Measurements from ENCODE around the gene GCFC2. TPM values are rescaled to one million over a fixed set of nuclear protein-coding genes. Genes with fewer than 3 reads are reported as not detected.

GCFC2 gene
- total and polyA plus RNA-seq, 9 of the 15 experiments (the other 6 are each of a cell fraction or from before 2014, with no cell fraction given), result 10.5 to 40.6 (median 23.0) TPM

DNA sequence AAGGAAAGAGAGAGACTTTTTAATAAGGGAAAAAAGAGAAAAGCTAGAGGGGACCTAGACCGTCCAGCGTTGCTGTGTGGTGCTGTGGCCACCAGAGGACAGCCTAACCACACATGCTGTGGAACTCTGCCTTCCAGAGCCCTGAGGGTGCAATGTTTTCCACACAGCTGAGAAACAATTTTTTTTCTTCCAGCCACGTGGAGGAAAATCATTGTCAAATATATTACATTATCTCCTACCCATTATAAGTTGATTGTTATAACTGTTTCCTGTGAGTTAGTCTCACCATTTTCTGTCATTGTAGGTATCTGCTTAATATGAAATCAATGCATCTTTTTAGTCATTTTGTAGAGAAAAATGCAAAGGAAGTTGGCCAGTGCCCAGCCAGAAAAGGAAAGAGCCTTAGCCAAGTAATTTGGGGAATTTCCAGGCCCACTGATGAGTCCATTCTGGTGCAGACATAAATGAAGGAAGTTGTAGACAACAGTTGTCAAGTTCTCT is 70.0 kb downstream of the GCFC2 start:
- in situ Hi-C loops (cut with MboI), result loop anchor here (25.0 kb wide), 1 partner anchor 947 kb away; no protein-coding TSS in a partner anchor
- CTCF ChIA-PET (ENCODE audit: low intra/inter-chr PET ratio), result interaction anchor here (0.6 to 2.3 kb wide), 4 partner anchors 36 to 823 kb away, joined by 3 to 14 read pairs (median 4); no protein-coding TSS in a partner anchor
- Histone ChIP-seq H3K79me2 (ENCODE audit: control insufficient read depth, insufficient read depth, low read length) (no peaks in the 10 kb centered on the region), H3K4me3 (no peak overlapping the region), H3K9me1 (ENCODE audit: control insufficient read depth, insufficient read depth, low read length) (no peaks in the 10 kb centered on the region), H3K9me3 (replicated peaks; ENCODE audit: control insufficient read depth, insufficient read depth, low read depth, low read length) (no peaks in the 10 kb centered on the region), H2AFZ (ENCODE audit: low read depth, low read length) (peak overlapping the region; percentile 46; the same call in 1 of the 2 replicates), H3K27ac (ENCODE audit: extremely low read depth, low read depth, low read length) (no peak overlapping the region), H3K36me3 (ENCODE audit: control insufficient read depth, insufficient read depth, low read length) (no peaks in the 10 kb centered on the region), H3K4me2 (ENCODE audit: insufficient read depth, low read length) (no peak overlapping the region), H3K9ac (ENCODE audit: insufficient read depth in 1 of 2, low read depth in 2 of 2, low read length in 2 of 2) (no peak overlapping the region), H3K27me3 (ENCODE audit: control insufficient read depth in 2 of 2, insufficient read depth in 2 of 2, low read length in 2 of 2) (peaks cover 2 to 5% of the 10 kb centered on the region in 2 experiments; a peak in 2 of 5 replicates), H4K20me1 (replicated peaks; ENCODE audit: control insufficient read depth, insufficient read depth, low read length) (no peaks in the 10 kb centered on the region), H3K4me1 (replicated peaks in 1 of 2; ENCODE audit: control insufficient read depth in 2 of 2, insufficient read depth in 2 of 2, low read length in 2 of 2) (no peaks in the 10 kb centered on the region)
- no TSS peak for BruUV-seq (replicated peaks)
- DNase-seq (ENCODE audit: extremely low read depth in 1 of 4, low spot score in 3 of 4), result peak; percentile 65 to 69 (median 66)
- POLR2A ChIA-PET, result interaction anchor here (1.5 kb wide), 1 partner anchor 70 kb away, joined by 5 read pairs; the partner anchor contains the start of gene GCFC2
- WGBS (ENCODE audit: insufficient coverage, low coverage, missing lambda C conversion rate), result 0% methylated on average over 3 of the region's 3 CpGs
- peak; percentile 93 for FAIRE-seq
- ATAC-seq, result peak; percentile 99
- intact Hi-C loops (cut with micrococcal nuclease), result loop anchor here (1.0 to 5.0 kb wide), 3 partner anchors 37 to 957 kb away; no protein-coding TSS in a partner anchor
- TF ChIP-seq, protein P1, sequence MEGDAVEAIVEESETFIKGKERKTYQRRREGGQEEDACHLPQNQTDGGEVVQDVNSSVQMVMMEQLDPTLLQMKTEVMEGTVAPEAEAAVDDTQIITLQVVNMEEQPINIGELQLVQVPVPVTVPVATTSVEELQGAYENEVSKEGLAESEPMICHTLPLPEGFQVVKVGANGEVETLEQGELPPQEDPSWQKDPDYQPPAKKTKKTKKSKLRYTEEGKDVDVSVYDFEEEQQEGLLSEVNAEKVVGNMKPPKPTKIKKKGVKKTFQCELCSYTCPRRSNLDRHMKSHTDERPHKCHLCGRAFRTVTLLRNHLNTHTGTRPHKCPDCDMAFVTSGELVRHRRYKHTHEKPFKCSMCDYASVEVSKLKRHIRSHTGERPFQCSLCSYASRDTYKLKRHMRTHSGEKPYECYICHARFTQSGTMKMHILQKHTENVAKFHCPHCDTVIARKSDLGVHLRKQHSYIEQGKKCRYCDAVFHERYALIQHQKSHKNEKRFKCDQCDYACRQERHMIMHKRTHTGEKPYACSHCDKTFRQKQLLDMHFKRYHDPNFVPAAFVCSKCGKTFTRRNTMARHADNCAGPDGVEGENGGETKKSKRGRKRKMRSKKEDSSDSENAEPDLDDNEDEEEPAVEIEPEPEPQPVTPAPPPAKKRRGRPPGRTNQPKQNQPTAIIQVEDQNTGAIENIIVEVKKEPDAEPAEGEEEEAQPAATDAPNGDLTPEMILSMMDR (IDR thresholded peaks at IDR 0.05 in 2 of 3, conservative IDR thresholded peaks at IDR 0.05 in 1 of 3; ENCODE audit: insufficient read depth in 2 of 3, low read depth in 1 of 3, low read length in 3 of 3), result peak; percentile 94 to 98 (median 97)
- TF ChIP-seq ZC3H8 (IDR thresholded peaks at IDR 0.05) (no peak), DPF2 (IDR thresholded peaks at IDR 0.05) (no peak), ARID2 (IDR thresholded peaks at IDR 0.05) (peak; percentile 81), FUS (optimal IDR thresholded peaks at IDR 0.05; ENCODE audit: low read depth, low read length) (no peak), NCOA6 (IDR thresholded peaks at IDR 0.05) (no peak), ZNF197 (CRISPR knock-in tag; IDR thresholded peaks at IDR 0.05; ENCODE audit: low read depth) (no peak), BCL6 (CRISPR knock-in tag; IDR thresholded peaks at IDR 0.05) (no peak)
- TF ChIP-seq, protein P2, sequence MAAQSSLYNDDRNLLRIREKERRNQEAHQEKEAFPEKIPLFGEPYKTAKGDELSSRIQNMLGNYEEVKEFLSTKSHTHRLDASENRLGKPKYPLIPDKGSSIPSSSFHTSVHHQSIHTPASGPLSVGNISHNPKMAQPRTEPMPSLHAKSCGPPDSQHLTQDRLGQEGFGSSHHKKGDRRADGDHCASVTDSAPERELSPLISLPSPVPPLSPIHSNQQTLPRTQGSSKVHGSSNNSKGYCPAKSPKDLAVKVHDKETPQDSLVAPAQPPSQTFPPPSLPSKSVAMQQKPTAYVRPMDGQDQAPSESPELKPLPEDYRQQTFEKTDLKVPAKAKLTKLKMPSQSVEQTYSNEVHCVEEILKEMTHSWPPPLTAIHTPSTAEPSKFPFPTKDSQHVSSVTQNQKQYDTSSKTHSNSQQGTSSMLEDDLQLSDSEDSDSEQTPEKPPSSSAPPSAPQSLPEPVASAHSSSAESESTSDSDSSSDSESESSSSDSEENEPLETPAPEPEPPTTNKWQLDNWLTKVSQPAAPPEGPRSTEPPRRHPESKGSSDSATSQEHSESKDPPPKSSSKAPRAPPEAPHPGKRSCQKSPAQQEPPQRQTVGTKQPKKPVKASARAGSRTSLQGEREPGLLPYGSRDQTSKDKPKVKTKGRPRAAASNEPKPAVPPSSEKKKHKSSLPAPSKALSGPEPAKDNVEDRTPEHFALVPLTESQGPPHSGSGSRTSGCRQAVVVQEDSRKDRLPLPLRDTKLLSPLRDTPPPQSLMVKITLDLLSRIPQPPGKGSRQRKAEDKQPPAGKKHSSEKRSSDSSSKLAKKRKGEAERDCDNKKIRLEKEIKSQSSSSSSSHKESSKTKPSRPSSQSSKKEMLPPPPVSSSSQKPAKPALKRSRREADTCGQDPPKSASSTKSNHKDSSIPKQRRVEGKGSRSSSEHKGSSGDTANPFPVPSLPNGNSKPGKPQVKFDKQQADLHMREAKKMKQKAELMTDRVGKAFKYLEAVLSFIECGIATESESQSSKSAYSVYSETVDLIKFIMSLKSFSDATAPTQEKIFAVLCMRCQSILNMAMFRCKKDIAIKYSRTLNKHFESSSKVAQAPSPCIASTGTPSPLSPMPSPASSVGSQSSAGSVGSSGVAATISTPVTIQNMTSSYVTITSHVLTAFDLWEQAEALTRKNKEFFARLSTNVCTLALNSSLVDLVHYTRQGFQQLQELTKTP (IDR thresholded peaks at IDR 0.05; ENCODE audit: low read depth in 1 of 2, partially characterized antibody in 2 of 2), result no peak
- TF ChIP-seq, protein P3, sequence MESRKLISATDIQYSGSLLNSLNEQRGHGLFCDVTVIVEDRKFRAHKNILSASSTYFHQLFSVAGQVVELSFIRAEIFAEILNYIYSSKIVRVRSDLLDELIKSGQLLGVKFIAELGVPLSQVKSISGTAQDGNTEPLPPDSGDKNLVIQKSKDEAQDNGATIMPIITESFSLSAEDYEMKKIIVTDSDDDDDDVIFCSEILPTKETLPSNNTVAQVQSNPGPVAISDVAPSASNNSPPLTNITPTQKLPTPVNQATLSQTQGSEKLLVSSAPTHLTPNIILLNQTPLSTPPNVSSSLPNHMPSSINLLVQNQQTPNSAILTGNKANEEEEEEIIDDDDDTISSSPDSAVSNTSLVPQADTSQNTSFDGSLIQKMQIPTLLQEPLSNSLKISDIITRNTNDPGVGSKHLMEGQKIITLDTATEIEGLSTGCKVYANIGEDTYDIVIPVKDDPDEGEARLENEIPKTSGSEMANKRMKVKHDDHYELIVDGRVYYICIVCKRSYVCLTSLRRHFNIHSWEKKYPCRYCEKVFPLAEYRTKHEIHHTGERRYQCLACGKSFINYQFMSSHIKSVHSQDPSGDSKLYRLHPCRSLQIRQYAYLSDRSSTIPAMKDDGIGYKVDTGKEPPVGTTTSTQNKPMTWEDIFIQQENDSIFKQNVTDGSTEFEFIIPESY (CRISPR knock-in tag; IDR thresholded peaks at IDR 0.05), result no peak
- TF ChIP-seq, protein P4, sequence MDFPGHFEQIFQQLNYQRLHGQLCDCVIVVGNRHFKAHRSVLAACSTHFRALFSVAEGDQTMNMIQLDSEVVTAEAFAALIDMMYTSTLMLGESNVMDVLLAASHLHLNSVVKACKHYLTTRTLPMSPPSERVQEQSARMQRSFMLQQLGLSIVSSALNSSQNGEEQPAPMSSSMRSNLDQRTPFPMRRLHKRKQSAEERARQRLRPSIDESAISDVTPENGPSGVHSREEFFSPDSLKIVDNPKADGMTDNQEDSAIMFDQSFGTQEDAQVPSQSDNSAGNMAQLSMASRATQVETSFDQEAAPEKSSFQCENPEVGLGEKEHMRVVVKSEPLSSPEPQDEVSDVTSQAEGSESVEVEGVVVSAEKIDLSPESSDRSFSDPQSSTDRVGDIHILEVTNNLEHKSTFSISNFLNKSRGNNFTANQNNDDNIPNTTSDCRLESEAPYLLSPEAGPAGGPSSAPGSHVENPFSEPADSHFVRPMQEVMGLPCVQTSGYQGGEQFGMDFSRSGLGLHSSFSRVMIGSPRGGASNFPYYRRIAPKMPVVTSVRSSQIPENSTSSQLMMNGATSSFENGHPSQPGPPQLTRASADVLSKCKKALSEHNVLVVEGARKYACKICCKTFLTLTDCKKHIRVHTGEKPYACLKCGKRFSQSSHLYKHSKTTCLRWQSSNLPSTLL (IDR thresholded peaks at IDR 0.05), result no peak

All from K562 (cell line).